SHP77 treated with DMSO at 0.1 percent for 48 hours (cell line): ENCODE results near the gene AFG1L.
"Not testable (repeated sequence)": the region's sequence is repeated elsewhere in the genome, so short reads cannot be mapped to it uniquely, and the experiment has no call there.

Source experiments
- DNase-seq: peaks from one replicate; lab custom pipeline; 2025; lab: John Stamatoyannopoulos, UW

The AFG1L gene

DNA sequence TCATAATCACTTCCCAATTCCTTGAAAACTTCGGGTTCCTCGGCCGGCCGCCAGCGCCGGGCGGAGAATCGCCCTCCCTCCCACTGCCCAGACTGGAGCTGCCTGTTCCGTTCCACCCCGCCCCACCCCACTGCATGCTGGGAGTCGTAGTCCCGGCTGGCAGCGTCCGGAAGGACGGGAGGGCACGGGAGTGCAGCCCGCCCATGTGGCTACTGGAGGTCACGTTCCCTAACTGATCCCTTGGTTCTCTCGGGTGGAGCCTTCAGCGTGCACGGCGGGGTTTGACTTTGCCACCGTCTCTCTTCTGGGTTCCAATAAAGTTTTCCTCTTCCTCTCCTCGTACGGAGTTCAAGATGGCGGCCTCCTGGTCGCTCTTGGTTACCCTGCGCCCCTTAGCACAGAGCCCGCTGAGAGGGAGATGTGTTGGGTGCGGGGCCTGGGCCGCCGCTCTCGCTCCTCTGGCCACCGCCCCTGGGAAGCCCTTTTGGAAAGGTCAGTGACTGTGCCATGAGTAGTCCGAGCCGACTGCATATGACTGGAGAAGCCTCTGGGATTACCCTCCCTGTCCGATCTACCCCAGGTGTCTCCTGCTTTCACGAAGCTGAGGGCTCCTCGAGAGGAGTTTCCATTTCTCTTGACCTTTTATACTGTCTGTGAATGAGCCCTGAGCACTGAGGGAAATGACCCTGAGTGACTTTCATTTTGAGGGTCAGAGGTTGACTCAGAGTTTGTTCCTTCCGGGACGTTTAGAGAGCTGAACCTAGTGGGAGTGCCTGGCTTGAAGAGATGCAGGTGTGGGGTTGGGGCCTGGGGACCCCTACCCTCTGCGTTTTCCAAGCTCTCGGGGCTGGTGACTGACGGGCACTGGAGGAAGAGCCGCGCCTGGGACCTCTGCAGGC is at the start of gene AFG1L:
TSS of gene AFG1L (plus strand) at position 328 of the 899 bp plus-strand sequence. CDS start at position 354, 26 bp downstream.
- peak; percentile 87 for DNase-seq

DNA sequence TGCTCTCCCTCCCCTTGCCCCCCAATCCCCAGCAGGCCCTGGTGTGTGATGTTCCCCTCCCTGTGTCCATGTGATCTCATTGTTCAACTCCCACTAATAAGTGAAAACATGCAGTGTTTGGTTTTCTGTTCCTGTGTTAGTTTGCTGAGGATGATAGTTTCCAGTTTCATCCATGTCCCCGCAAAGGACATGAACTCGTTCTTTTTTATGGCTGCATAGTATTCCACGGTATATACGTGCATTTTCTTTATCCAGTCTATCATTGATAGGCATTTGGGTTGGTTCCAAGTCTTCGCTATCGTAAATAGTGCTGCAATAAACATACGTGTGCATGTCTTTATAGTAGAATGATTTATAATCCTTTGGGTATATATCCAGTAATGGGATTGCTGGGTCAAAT is 49.8 kb upstream of the AFG1L start:
- DNase-seq: not testable (repeated sequence)

DNA sequence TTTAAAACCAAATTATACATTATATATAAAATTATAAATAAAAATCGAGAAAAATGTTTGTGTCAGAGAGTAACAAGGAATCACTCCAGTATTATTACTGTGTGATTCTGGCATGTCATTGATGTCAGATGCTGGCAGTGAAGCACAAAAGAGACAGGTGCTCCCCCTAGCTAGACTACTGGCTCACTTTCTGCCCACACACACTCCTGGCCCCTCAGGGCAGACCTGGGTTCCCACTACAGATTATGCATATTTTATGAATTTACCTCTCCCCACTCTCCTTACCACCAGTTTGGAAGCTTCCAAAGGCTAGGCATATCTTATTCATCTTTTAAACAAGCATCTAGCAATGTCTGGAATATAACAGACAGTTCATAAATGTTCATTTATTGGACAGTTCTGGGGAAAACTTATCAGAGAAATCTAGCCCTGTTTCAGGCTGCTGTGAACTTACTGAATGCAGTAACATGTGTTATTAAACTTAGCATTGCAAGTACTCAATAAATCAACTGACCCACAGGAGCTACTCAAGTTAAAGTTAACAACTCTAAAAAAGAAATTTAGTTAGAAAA is 46.8 kb upstream of the AFG1L start:
- DNase-seq: no peak

DNA sequence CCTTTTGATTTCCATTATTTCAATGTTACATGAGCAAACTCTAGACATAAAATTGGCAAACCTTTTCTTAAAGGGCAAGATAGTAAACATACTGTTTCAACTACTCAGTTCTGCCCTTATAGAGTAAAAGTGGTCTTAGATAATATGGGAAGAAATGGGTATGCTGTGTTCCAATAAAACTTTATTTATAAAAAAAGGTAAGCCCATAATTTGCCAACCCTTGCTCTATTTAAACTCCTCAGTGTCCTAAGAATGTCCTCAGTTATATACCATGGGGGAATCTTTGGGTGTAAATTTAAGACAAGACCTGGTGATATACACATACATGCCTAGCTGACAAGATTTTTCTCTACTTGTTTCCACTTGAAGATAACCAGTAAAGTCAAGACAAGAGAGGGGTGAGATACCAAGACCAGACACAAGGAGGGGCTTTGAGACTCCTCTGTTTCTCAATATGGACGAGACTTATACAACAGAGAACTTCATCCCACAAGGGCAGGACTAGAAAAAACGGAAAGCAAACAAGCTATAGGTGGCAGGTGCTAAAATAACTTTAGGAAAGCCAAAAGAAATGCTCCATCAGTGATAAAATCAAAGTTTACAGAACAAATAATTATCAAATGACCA is 44.5 kb upstream of the AFG1L start:
- DNase-seq: no peak

DNA sequence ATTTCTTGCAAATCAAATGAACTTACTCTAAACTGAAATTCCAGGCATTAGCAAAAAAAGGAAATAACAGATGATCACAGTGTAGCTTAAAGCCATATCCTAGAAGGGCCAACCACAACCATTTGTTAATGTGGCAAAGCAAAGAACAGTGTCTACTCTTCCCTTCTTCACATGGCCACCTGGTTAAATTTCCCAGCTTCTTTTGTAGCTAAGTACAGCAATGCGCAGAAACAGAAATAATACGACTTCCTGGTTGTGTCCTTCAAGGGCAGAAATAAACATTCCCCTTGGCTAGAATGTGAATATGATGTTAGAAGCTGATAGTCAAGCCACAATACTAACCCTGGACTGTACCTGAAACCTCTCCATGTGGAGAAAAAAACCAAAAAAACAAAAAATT is 43.6 kb upstream of the AFG1L start:
- DNase-seq: no peak

DNA sequence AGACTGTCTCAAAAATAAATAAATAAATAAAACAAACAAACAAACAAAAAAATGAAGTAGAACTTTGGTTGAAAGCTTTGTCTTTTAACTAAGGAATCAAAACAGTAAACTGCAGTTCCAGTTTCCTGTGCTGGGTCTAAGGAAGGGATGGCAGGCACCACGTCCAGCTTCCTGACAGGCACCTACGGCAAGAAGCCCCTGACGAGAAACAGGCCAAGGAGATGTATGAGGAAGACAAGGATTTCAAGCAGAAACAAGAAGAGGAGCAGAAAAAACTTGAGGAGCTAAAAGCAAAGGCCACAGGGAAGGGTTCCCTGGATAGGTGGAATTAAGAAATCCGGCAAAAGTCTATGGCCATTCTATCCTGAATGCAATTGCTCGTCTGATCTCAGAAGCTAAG is 42.8 kb upstream of the AFG1L start:
- no peak for DNase-seq

DNA sequence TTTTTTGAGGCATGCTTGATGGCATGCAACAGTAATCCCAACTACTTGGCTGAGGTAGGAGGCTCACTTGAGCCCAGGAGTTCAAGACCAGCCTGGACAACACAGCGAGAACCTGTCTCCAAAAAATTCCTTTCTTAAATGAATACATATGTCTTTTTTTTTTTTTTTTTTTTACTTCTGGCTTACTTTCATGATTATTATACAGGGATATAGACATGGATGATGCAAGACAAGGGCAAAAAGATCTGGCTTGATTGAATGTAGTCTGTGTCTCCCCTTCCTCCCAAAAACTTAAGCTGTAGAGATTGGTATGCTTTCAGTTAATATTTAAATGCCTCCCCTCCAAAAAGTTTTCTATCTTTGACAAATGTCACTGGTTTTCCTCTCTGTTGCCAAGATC is 41.6 kb upstream of the AFG1L start:
- no peak for DNase-seq

DNA sequence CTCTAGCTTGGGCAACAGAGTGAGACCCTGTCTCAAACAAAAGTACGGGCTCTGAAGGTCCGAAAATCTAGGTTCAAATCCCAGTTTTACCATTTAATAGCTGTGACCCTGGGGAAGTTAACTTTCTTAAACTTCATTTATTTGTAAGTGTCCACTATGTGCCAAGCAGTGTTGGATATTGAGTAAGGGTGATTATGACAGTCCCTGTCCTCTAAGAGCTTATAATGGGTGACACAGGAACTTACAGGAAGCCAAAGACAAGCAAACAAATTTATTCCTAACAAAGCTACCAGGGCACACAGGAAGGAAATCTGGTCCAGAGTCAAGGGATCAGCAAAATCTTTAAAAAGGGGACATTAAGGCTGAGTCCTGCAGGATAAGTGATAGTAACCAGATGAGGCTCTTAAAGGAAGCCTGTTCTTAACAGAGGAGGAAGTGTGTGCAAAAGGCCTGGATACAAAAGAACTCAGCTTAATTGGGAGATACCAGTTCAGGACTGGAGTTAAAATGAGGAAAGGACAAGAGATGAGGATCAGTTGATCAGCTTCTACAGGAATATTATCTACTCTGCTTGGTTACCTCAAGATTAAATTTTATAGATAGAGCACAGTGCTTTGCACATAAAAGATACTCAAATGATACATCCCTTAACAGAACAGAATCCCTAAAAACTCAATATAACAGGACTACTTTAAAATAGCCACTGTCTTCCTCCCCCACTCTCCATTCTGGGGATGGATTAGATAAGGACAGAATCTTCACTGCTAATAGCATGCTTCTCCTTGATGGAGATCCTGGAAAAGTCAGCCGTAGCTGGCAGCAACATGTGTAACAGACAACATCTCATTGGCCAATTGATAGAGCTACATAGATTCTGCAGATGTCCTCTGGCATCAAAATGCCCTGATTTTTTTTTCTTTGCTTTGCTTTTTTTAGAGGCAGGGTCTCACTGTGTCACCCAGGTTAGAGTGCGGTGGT is 40.1 kb upstream of the AFG1L start:
- no peak for DNase-seq

DNA sequence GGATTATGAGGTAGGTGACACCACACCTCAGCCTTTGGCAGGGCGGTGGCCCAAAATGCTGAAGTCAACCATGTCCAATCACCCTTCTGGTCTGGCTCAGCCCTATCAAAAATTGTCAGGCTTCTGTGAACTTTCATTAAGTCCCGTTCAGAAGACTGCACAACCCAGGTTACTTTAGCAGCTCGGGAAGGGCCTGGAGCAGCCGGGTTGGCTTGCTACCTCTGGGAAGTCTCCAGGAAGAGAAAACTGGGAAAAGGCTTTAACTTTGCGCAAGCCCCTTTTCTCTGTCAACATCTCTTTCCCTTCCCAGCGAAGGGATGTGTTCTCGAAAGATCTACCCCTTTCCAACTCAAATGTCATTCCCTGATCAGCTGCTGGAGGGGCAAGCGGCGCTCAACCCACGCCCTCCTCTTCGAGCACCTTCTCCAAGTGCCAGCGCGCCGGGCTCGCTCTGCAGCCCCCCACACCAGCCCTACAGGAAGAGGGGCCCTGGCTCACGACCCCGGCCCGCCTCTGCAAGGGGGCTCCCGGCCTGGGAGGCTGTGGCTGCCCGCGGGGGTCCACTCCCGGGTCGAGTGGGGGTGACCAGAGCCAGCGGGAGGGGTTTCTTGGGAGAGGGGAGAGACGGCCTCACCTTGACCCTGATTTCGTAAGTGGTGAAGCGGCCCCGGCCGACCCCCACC is 34.6 kb upstream of the AFG1L start:
- DNase-seq: no peak

DNA sequence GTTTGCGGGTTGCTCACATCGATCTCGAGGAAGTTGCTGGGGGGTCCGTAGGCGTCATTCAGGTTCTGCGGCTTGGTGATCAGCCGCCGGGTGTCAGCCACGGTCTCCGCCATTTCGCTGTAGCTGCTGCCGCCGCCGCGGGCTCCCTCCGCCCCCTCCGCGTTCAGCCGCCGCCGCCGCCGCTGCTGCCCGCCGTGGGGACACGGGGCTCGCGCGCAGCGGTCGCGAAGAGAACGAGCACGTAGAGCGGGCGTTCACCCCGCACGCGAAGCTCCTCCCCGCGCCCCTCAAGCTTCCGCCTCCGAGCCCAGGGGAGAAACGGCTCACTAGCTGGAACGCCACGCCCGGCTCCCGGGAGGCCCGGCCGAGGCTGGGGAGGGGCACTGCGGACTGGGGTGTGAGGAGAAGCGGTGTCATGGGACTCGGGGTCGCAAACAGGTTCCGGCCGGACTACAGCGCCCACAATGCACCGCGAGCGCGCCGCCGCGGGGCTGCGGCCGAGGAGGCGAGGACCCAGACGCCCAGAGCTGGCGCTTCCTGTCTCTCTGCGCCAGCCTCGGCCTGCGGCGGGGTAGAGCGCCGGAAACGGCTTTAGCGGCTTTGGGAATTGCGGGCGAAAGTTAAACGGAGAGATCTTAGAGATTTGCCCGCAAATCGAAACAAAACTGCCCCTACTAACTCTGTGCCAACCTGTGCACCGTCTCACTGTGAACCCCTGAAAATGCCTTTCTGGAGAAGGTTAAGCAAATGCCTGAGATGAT is 33.9 kb upstream of the AFG1L start, which contains the start of gene SNX3:
TSS of gene SNX3 (minus strand) at position 232 of the 761 bp plus-strand sequence. CDS start at position 113, 119 bp downstream.
- peak; percentile 89 for DNase-seq

DNA sequence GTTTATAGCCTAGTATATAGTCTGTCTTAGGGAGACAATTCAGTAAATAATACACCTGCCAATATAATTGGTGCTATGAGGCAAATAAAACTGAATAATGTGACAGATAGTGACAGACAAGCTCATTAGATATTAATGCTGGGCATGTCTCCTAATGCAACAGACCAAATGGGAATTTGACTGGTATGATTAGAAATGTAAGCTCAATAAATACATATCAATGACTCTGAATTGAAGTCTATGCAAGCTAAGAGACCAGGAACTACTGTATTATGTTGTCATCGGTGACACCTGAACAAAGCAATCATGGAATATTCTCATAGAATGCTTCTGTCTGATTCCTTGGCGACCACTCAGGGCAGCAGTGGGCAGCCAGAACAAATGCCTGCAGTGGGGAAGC is 31.5 kb upstream of the AFG1L start:
- DNase-seq: no peak

DNA sequence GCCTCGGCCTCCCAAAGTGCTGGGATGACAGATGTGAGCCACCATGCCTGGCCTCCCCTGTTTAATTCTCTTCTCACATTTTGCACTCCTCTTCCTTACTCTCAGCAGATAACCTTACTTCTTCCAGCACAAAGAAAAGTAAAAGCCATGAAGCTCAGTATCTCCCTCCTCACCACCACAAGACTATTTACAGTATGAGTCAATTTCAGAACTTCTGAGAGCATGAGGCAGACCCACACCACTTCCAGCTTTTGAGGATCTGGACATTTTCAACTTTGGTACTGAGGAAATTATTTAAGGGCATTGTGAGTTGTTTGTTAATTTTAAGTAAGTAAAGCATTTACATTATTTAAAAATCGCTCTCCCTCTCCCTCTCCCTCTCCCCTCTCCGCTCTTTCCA is 26.0 kb upstream of the AFG1L start:
- no peak for DNase-seq

DNA sequence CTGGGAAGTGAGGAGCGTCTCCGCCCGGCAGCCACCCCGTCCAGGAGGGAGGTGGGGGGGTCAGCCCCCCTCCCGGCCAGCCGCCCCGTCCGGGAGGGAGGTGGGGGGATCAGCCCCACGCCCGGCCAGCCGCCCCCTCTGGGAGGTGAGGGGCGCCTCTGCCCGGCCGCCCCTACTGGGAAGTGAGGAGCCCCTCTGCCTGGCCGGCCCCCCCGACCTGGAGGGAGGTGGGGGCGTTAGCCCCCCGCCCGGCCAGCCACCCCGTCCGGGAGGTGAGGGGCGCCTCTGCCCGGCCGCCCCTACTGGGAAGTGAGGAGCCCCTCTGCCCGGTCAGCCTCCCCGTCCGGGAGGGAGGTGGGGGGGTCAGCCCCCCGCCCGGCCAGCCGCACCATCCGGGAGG is 24.9 kb upstream of the AFG1L start:
- DNase-seq: not testable (repeated sequence)

DNA sequence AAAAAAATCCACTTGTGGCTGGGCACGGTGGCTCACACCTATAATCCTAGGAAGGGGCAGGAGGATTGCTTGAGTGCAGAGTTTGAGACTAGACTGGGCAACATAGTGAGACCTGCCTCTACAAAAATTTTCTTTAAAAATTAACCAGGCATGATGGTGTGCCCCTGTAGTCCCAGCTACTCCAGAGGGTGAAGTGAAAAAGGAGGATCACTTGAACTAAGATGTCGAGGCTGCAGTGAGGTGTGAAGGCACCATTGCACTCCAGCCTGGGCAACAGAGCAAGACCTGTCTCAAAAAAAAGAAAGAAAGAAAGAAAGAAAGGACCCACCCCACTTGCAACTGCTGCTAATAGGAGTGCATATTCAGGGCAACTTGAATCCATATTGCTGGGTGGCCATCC is 20.3 kb upstream of the AFG1L start:
- no peak for DNase-seq

DNA sequence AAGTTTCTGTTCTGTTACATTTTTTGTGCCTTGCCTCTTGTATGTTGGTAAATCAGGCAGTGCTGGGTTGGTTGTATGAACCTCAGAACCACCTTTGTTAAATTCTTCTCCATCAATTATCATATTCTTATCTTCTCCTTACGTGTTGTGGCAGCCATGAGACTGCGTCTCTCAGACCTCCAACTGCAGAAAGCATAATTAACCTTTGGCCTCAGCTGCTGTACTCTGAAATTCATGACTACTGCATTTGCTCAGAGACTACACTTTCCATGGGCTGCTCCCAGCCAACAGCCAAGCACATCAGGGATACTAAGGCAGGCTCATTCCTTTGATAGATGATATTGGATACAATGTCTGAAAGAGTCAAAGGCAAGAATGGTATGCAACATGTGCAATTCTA is 18.9 kb upstream of the AFG1L start:
- no peak for DNase-seq

DNA sequence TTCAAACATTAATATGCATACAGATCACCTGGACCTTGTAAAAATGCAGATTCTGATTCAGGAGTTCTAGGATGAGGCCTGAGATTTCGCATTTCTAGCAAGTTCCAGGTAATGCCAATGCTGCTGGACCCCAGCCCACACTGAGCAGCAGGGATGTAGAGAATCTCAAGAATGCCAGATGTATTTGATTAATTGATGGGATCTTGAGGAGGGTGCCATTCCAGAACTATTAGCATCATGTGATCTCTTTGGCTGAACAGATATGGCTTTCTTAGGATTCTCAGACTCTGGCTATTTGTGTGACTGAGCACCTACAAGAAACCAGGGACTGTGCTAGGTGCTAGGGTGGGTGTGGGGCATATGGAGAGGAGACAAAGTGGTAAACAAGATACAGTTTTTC is 17.6 kb upstream of the AFG1L start:
- DNase-seq: no peak

DNA sequence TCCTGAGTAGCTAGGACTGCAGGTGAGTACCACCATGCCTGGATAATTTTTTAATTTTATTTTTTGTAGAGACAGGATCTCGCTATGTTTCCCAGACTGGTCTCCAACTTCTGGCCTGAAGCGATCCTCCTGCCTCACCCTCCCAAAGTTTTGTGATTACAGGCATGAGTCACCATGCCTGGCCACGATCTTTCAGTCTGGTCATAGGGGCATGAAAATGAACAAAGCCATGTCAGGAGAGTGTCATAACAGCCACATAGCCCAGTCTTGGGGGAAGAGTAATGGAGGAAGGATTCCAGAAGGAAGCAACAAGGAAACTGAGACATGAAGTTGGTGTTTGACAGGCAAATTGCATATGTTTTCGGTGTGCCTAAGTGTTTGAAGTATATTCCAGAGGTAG is 17.0 kb upstream of the AFG1L start:
- no peak for DNase-seq

DNA sequence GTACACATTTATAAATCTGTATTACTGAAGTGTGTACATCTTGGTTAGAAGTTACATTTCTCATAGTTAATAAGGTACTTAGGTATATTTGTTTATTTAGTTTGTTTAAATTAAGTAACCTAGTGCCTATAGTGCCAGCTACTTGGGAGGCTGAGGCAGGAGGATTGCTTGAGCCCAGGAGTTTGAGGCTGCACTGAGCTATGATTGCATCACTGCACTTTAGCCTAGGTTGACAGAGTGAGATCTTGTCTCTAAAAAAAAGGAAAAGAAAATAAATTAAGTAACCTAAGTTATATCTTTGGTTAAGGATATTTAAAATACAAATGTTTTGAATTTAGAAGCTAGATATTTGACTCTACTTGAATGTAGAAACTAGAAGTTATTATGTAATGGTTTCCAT is 9.5 kb upstream of the AFG1L start:
- no peak for DNase-seq

DNA sequence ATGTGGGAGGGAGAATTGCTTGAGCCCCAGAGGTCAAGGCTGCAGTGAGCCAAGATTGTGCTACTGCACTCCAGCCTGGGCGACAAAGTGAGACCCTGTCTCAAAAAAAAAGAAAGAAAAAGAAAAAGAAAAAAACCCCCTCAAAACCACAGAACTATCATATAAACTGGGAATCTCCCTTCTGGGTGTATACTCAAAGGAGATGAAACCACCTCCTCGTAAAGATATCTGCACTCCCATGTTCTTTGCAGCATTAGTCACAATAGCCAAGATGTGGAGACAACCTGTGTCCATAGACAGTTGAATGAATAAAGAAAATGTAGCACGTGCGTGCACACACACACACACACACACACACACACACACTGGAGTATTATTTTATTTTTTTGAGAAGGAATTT is 8.5 kb upstream of the AFG1L start:
- DNase-seq: no peak

DNA sequence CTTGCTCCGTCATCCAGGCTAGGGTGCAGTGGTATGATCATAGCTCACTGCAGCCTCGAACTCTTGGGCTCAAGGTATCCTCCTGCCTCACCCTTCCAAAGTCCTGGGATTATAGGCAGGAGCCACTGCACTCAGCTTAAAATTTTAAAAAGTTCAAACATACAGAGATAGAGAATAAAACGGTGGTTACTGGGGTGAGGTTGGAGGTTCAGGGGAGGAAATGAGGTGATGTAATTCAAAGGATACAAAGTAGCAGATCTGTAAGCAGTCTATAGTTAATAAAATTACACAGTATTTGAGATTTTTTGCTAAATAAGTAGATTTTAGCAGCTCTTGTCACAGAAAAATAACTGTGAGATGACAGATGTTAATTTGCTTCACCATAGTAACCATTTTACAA is 7.5 kb upstream of the AFG1L start:
- DNase-seq: no peak

DNA sequence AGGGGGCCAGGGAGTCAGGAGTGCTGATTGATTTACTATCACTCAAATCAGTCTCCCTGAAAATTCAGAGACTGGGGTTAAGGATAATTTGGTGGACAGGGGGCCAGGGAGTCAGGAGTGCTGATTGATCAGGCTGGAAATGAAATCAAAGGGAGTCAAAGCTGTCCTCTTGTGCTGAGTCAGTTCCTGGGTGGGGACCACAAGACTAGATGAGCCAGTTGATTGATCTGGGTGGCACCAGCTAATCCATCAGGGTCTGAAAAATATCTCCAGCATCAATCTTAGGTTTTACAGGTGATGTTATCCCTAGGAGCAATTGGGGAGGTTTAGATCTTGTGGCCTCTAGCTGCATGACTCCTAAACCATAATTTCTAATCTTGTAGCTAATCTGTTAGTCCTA is 6.1 kb upstream of the AFG1L start:
- no peak for DNase-seq
